Measurements from ENCODE around the gene PASK. TPM values are rescaled to one million over a fixed set of nuclear protein-coding genes. Genes with fewer than 3 reads are reported as not detected.

Gene PASK
- total RNA-seq, 1 experiment from 2014 or later: 9.0 TPM

DNA sequence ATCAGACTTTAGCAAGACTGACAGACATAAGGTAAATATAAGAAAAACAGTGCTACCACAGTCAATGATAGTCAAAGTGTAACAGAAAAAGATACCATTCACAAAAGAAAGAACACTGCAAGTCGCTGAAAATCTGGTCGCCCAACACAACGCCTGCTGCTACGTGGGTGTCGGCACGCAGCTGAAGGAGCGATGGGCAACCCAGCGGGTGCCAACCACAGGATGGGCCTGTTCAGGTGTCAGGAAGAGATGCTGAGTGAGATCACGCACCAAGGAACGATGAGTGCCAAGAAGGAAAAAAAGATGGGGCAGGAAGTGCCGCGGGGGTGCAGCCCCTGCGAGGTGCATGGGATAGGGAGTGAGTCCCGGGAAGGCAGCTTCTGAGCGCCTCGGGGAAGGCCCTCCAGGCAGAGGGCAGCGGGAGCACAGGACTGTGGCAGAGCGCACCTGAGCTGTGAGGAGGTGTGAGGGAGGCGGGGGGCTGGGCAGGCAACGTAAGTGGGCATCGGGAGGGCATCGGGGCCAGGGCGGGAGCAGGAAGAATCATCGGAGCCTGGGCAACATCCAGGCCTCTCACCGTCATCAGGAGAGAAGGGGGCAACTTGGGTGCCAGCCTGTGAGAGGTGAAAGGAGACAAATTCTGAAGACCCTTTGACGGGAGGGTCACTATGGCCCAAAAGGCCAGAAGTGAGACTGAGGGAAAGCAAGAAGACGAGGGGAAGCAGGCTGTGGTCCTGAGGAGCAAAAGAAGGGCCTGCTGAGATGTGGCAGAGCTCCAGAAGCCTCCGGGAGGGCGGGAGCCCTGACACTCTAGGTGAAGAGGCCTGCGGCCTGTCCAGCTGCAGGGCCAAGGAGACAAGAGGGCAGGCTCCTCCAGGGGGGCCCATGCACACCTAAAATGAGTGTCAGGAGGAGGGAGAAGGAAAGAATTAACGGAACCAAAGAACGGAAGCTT, 32.4 kb downstream of the PASK start:
- CTCF ChIA-PET: no interaction called here

GRCh38 chr2:241115361-241115760, 33.9 kb downstream of the PASK start:
- BruUV-seq (replicated peaks): no TSS peak
- Mint-ChIP-seq H3K36me3 (ENCODE audit: insufficient read depth, unreplicated experiment) (peaks cover 9% of the 10 kb centered on the region), H3K9me3 (ENCODE audit: unreplicated experiment) (no peaks in the 10 kb centered on the region), H3K27me3 (ENCODE audit: insufficient read depth, unreplicated experiment) (no peaks in the 10 kb centered on the region), H3K27ac (ENCODE audit: low read depth, unreplicated experiment) (no peak overlapping the region), H3K4me1 (ENCODE audit: insufficient read depth, unreplicated experiment) (no peaks in the 10 kb centered on the region), H3K4me3 (ENCODE audit: unreplicated experiment) (no peak overlapping the region)
- intact Hi-C loops (cut with micrococcal nuclease): no loop called here
- TF ChIP-seq CTCF (IDR thresholded peaks at IDR 0.05; ENCODE audit: unreplicated experiment): no peak
- ChIA-PET CTCF (interaction anchor here (0.7 kb wide), 1 partner anchor 38 kb away, joined by 4 read pairs; no protein-coding TSS in a partner anchor), POLR2A (no interaction called here)
- no peak for DNase-seq (ENCODE audit: unreplicated experiment)

More for the DNA sequence above, 32.4 kb downstream of the PASK start:
- no TSS peak for BruUV-seq (replicated peaks)
- no peaks in the 10 kb centered on the region for H3K27me3 Mint-ChIP-seq (ENCODE audit: insufficient read depth, unreplicated experiment)
- peaks cover 9% of the 10 kb centered on the region for H3K36me3 Mint-ChIP-seq (ENCODE audit: insufficient read depth, unreplicated experiment)
- POLR2A ChIA-PET: interaction anchor here (0.7 to 1.0 kb wide), 2 partner anchors 14 to 27 kb away, joined by 3 to 4 read pairs; partner anchors contain the start of gene MTERF4
- H3K27ac Mint-ChIP-seq (ENCODE audit: low read depth, unreplicated experiment): no peak overlapping the region
- no peak for TF ChIP-seq CTCF (IDR thresholded peaks at IDR 0.05; ENCODE audit: unreplicated experiment)
- H3K4me1 Mint-ChIP-seq (ENCODE audit: insufficient read depth, unreplicated experiment): no peaks in the 10 kb centered on the region
- no peak overlapping the region for H3K4me3 Mint-ChIP-seq (ENCODE audit: unreplicated experiment)
- H3K9me3 Mint-ChIP-seq (ENCODE audit: unreplicated experiment): no peaks in the 10 kb centered on the region
- intact Hi-C loops (cut with micrococcal nuclease): no loop called here
- DNase-seq (ENCODE audit: unreplicated experiment): no peak

DNA sequence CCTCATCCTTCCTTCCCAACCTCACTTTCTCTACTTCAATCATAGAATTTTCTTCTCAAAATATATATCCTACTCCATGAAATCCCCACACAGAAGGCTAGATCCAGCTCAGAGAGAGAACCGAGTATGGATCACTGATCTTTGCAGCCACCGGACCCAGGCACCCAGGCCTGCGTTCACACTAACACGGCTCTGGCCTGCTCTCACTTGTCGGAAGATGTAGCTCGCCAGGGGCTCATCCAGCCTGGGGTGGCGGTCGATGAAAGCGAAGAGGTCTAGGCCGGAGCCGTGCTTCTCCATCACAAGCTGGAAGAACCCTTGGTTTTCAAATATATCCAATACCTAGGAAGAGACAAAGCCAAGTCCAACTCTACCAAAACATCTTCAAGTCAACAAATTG, 34.4 kb downstream of the PASK start:
- TF ChIP-seq CTCF (IDR thresholded peaks at IDR 0.05; ENCODE audit: unreplicated experiment): no peak
- Mint-ChIP-seq H3K9me3 (ENCODE audit: unreplicated experiment) (no peaks in the 10 kb centered on the region), H3K4me3 (ENCODE audit: unreplicated experiment) (no peak overlapping the region), H3K27me3 (ENCODE audit: insufficient read depth, unreplicated experiment) (no peaks in the 10 kb centered on the region), H3K4me1 (ENCODE audit: insufficient read depth, unreplicated experiment) (no peaks in the 10 kb centered on the region), H3K27ac (ENCODE audit: low read depth, unreplicated experiment) (no peak overlapping the region), H3K36me3 (ENCODE audit: insufficient read depth, unreplicated experiment) (peaks cover 12% of the 10 kb centered on the region)
- DNase-seq (ENCODE audit: unreplicated experiment): no peak
- ChIA-PET POLR2A (no interaction called here), CTCF (interaction anchor here (0.7 kb wide), 1 partner anchor 37 kb away, joined by 4 read pairs; no protein-coding TSS in a partner anchor)
- intact Hi-C loops (cut with micrococcal nuclease): no loop called here
- no TSS peak for BruUV-seq (replicated peaks)

DNA sequence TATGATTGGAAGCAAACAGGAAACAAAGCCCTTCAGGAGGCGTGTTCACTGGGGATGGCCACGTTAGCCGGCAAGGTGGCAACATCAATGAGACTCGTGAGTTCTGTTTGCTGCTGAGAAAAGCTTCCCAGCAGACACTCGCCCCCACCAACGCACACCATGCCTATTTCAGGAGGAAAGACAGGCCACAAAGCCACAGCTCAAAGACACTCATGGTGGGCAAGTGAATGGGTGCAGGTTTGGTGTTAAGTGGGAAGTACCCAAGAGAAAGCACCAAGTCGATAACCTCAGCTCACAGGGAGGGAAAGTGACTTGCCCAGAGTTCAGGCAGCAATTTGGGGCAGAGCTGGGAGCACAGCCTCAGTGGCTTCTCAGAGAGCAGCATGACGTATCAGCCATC, 36.7 kb downstream of the PASK start:
- Mint-ChIP-seq H3K36me3 (ENCODE audit: insufficient read depth, unreplicated experiment) (peaks cover 16% of the 10 kb centered on the region), H3K27me3 (ENCODE audit: insufficient read depth, unreplicated experiment) (no peaks in the 10 kb centered on the region), H3K4me1 (ENCODE audit: insufficient read depth, unreplicated experiment) (no peaks in the 10 kb centered on the region), H3K4me3 (ENCODE audit: unreplicated experiment) (no peak overlapping the region), H3K9me3 (ENCODE audit: unreplicated experiment) (no peaks in the 10 kb centered on the region), H3K27ac (ENCODE audit: low read depth, unreplicated experiment) (no peak overlapping the region)
- ChIA-PET POLR2A (interaction anchor here (0.6 to 1.1 kb wide), 3 partner anchors 9 to 508 kb away, joined by 3 read pairs; no protein-coding TSS in a partner anchor), CTCF (no interaction called here)
- intact Hi-C loops (cut with micrococcal nuclease): no loop called here
- DNase-seq (ENCODE audit: unreplicated experiment): no peak
- BruUV-seq (replicated peaks): no TSS peak
- TF ChIP-seq CTCF (IDR thresholded peaks at IDR 0.05; ENCODE audit: unreplicated experiment): no peak
